Esophagus squamous epithelium (tissue), 4 donors: ENCODE results near the gene RGMA.

Experiments
- POLR2A ChIP-seq, 4 donors: fragments of 450-650 bp; IDR thresholded peaks; one replicate each; pipeline ENCODE4 v1.6.1; 2017; ENCODE audit warnings: antibody characterized with exemption in 4 of 4, mild to moderate bottlenecking in 4 of 4, moderate library complexity in 3 of 4
- TF ChIP-seq, protein P1 (sequence below), 6 experiments: fragments of 450-650 bp in 4 of 6; fragments of 200-600 bp in 2 of 6; sonication (generic) in 2 of 6; IDR thresholded peaks; one replicate each; pipeline ENCODE4 v1.5.1; 2016 to 2019; ENCODE audit warnings: antibody characterized with exemption in 6 of 6, mild to moderate bottlenecking in 4 of 6, moderate library complexity in 4 of 6

DNA sequence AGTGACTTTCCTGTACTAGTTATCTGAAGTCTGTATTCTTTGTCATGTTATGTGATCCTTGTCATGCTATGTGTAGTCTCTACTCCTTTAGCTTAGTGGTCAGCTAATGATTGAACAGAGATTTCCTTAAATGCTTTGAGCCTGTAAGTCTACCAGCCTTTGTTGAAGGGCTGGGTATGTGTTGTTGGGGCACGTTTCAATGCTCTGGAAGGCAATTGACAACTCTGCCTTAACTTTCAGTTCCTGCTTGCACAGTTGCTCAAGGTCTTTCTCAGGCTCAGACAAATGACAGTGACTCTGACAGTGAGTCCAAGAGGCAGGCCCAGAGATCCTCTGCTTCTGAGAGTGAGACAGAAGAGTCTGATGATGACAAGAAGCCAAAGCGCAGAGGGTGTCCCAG lies 99.5 kb downstream of the RGMA start:
- TF ChIP-seq POLR2A (IDR thresholded peaks at IDR 0.05): no peak
- TF ChIP-seq, protein P1, sequence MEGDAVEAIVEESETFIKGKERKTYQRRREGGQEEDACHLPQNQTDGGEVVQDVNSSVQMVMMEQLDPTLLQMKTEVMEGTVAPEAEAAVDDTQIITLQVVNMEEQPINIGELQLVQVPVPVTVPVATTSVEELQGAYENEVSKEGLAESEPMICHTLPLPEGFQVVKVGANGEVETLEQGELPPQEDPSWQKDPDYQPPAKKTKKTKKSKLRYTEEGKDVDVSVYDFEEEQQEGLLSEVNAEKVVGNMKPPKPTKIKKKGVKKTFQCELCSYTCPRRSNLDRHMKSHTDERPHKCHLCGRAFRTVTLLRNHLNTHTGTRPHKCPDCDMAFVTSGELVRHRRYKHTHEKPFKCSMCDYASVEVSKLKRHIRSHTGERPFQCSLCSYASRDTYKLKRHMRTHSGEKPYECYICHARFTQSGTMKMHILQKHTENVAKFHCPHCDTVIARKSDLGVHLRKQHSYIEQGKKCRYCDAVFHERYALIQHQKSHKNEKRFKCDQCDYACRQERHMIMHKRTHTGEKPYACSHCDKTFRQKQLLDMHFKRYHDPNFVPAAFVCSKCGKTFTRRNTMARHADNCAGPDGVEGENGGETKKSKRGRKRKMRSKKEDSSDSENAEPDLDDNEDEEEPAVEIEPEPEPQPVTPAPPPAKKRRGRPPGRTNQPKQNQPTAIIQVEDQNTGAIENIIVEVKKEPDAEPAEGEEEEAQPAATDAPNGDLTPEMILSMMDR (IDR thresholded peaks at IDR 0.05): no peak
